ENCODE data around the gene PBX1. TPM values are rescaled to one million over a fixed set of nuclear protein-coding genes. Genes with fewer than 3 reads are reported as not detected.

PBX1 gene
- total RNA-seq, 4 donors from 2014 or later, result 25.8 to 31.0 (median 27.1) TPM

DNA sequence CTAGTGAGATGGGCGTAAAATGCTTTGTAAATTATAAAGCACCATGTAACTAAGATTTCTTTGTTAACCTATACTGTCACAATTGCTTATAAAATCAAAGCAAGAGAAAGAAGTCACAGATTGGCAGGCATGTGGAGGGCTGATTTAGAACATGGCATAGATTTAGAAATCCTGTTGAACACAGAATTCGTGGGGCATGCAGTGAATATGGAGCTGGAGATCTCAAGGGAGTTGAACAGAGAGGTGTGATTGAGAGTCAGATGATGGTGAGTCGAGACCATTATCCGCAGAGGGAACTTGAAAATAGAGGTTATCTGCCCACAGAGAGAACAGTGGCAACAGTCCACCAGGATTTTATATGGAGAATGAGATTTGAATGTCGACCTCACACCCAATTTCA is 27.6 kb downstream of the PBX1 start:
- Histone ChIP-seq H3K27me3 (no peaks in the 10 kb centered on the region), H3K9me3 (no peaks in the 10 kb centered on the region), H3K36me3 (no peaks in the 10 kb centered on the region), H3K4me3 (no peak overlapping the region), H3K4me1 (peaks cover 0 to 45% (median 4%) of the 10 kb centered on the region in 4 donors), H3K27ac (no peak overlapping the region)
- TF ChIP-seq EP300 (IDR thresholded peaks at IDR 0.05) (no peak), POLR2A (IDR thresholded peaks at IDR 0.05) (no peak)
- TF ChIP-seq, protein P1, sequence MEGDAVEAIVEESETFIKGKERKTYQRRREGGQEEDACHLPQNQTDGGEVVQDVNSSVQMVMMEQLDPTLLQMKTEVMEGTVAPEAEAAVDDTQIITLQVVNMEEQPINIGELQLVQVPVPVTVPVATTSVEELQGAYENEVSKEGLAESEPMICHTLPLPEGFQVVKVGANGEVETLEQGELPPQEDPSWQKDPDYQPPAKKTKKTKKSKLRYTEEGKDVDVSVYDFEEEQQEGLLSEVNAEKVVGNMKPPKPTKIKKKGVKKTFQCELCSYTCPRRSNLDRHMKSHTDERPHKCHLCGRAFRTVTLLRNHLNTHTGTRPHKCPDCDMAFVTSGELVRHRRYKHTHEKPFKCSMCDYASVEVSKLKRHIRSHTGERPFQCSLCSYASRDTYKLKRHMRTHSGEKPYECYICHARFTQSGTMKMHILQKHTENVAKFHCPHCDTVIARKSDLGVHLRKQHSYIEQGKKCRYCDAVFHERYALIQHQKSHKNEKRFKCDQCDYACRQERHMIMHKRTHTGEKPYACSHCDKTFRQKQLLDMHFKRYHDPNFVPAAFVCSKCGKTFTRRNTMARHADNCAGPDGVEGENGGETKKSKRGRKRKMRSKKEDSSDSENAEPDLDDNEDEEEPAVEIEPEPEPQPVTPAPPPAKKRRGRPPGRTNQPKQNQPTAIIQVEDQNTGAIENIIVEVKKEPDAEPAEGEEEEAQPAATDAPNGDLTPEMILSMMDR (IDR thresholded peaks at IDR 0.05), result no peak
- no peak for DNase-seq (ENCODE audit: low spot score in 2 of 2)
- 93 to 94% methylated on average over 5 of the region's 5 CpGs for WGBS, 2 donors

DNA sequence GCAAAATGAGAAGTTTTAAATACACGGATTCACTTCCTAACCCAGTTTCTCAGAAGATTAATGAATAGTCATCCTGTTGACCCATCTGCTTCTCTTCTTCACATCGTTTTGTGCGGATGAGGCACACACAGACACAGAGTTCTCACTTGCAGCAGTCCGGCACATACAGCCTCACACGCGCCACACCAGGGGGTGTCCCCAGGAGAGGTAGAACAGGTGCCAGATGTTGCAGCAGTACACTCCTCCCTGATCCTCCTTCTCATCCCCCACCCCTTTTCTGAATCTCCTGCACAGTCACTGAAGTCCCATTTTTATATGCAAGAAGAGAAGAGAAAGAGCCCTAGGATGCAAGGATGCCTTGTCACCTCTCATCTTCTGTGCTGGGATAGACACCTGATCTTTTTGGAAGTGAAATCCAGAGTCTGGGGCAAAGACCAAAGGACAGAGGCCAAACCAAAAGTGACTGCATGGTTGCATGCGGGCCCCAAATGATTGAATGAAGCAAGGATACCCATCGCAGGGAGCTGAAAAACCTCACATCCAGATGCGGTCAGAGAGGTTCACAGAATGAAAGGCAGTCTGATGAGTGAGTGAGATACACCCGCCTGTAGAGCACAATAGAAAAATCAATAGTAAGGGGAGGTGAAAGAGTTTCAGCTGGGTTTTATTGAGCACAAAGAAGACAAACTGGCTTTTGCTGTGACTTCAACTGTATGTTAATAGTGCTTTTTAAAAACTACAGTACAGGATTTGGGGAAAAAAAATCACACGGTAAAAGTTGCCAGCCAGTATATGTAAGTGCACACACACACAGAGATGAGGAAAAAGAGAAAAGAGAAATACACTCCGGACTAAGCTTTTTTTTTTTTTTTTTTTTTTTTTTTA is 28.9 kb downstream of the PBX1 start:
- Histone ChIP-seq H3K36me3 (no peaks in the 10 kb centered on the region), H3K27ac (peak overlapping the region in 2 of 4 donors; percentile 23 to 26), H3K4me3 (peak overlapping the region in 1 of 4 donors; percentile 30), H3K27me3 (no peaks in the 10 kb centered on the region), H3K9me3 (no peaks in the 10 kb centered on the region), H3K4me1 (peaks cover 0 to 55% (median 4%) of the 10 kb centered on the region in 4 donors)
- no peak for DNase-seq (ENCODE audit: low spot score in 2 of 2)
- 57 to 64% methylated on average over 12 of the region's 12 CpGs for WGBS, 2 donors
- TF ChIP-seq EP300 (IDR thresholded peaks at IDR 0.05) (no peak), POLR2A (IDR thresholded peaks at IDR 0.05) (no peak)
- TF ChIP-seq, protein P1 (IDR thresholded peaks at IDR 0.05), result no peak

DNA sequence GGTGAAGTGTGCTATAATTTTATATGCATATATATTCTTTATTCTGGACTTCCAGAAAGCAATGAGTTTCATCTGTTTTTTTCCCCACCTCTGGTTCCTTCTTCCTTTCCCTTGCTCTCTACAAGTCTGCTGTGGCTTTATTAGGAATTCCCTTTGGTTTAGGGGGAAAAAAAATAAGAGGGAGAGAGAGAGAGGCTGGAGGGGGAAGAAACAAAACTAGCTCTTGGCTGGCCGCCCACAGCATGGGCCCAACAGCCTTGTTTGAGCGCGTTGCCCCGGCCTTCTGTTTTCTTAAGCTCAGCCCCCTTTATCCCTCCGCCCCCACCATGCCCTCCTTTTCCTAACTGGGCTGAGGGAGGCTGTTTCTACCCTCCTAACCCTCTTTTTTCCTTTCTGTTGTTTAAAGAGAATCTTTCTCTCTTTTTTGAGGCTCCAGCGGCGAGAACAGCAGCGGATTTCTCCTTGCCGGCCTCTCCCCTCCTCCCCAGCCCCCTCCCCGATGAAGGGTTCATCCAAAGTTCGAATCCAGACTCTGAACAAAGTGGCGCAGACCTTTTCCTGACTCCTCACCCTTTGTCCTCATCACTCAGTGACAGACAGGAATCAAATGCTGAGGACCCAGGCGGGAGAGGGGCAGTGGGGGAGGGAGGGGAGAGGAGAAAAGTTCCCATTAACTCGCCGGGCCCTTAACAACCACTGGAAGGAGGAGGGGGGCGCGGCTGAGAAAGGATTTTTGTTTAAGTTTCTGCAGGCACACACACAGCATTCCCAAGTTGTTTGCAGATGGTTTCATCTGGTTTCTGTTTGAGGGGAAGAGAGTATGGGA is 29.7 kb downstream of the PBX1 start:
- Histone ChIP-seq H3K36me3 (no peaks in the 10 kb centered on the region), H3K4me3 (peak overlapping the region; percentile 16 to 46 (median 27)), H3K4me1 (peaks cover 0 to 55% (median 4%) of the 10 kb centered on the region in 4 donors), H3K27me3 (no peaks in the 10 kb centered on the region), H3K9me3 (no peaks in the 10 kb centered on the region), H3K27ac (peak overlapping the region; percentile 19 to 84 (median 71))
- DNase-seq (ENCODE audit: low spot score in 2 of 2), result peak in 1 of 2 donors; percentile 39
- 4 to 7% methylated on average over 17 of the region's 17 CpGs for WGBS, 2 donors
- TF ChIP-seq EP300 (IDR thresholded peaks at IDR 0.05) (peak in 1 of 2 donors; percentile 62), POLR2A (IDR thresholded peaks at IDR 0.05) (no peak)

DNA sequence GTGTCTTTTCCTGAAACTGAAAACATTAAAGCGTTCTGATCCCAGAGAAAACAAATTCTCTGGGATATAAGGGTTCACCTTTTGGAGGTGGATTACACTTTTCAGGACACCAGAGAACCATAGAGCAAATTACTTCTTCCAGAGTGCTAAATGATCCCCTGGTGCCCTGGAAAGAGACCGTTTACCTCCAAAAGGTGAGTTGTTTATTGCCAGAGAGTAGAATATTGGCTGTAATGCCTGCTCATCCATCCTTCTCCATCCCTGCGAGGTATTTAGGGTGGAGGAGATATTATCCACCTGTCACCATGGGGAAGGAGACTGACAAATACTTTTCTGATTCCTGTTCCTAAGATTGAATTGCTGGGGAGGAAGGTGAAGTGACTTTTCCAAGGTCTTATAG is 30.4 kb downstream of the PBX1 start:
- DNase-seq (ENCODE audit: low spot score in 2 of 2), result no peak
- peak overlapping the region; percentile 16 to 46 (median 27) for H3K4me3 ChIP-seq
- H3K9me3 ChIP-seq, result no peaks in the 10 kb centered on the region
- no peaks in the 10 kb centered on the region for H3K36me3 ChIP-seq
- WGBS, 2 donors, result 41 to 43% methylated on average over 3 of the region's 3 CpGs
- TF ChIP-seq POLR2A (IDR thresholded peaks at IDR 0.05), result no peak
- no peak for TF ChIP-seq EP300 (IDR thresholded peaks at IDR 0.05)
- H3K27me3 ChIP-seq, result no peaks in the 10 kb centered on the region
- peak overlapping the region in 3 of 4 donors; percentile 66 to 84 (median 76) for H3K27ac ChIP-seq
- H3K4me1 ChIP-seq, result peaks cover 0 to 55% (median 4%) of the 10 kb centered on the region in 4 donors

DNA sequence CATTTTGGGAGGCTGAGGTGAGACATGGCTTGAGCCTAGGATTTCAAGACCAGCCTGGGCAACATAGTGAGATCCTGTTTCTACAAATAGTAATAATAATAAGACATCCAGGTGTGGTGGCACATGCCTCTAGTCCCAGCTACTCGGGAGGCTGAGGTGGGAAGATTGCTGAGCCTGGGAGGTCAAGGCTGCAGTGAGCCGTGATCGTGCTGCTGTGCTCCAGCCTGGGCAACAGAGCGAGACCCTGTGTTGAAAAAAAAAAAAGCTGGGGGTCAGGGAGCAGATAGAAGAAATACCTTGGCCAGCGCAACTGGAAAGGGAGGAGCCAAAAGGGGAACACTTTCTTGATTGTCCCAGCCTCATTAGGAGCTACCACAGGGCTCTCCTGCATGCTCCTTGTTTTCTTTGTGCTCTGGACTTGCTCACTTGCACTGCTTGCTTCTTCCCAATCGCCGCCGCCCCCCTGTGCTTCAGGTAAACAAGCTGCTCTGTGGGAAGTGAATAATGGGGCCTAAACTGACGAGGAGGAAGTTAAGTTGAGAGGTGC is 31.1 kb downstream of the PBX1 start:
- Histone ChIP-seq H3K27me3 (no peaks in the 10 kb centered on the region), H3K27ac (no peak overlapping the region), H3K36me3 (no peaks in the 10 kb centered on the region), H3K4me1 (peaks cover 0 to 55% (median 4%) of the 10 kb centered on the region in 4 donors), H3K9me3 (no peaks in the 10 kb centered on the region), H3K4me3 (no peak overlapping the region)
- TF ChIP-seq EP300 (IDR thresholded peaks at IDR 0.05) (no peak), POLR2A (IDR thresholded peaks at IDR 0.05) (no peak)
- TF ChIP-seq, protein P1 (IDR thresholded peaks at IDR 0.05), result no peak
- DNase-seq (ENCODE audit: low spot score in 2 of 2), result no peak
- 73 to 76% methylated on average over 9 of the region's 9 CpGs for WGBS, 2 donors
